H1 (cell line): ENCODE measurements around the gene SORCS3. TPM values are rescaled to one million over a fixed set of nuclear protein-coding genes. Genes with fewer than 3 reads are reported as not detected.

Experiments used
- CTCF ChIA-PET: fragments of 300-600 bp; sonication (Branson Sonifier 250); formaldehyde crosslinking; loops from one replicate; lab custom pipeline; 2021; ENCODE audit not compliant: partially characterized antibody; lab: Charles Lee
- POLR2A ChIA-PET: fragments of 300-600 bp; sonication (Branson Sonifier 250); formaldehyde crosslinking; loops from one replicate; lab custom pipeline; 2021; ENCODE audit warnings: inconsistent platforms; ENCODE audit not compliant: partially characterized antibody; lab: Charles Lee
- DNase-seq, 2 experiments: peaks; one replicate each; pipeline versions ENCODE4 v3.0.0 to v3.0.0-alpha.2; 2010 to 2022; ENCODE audit warnings: low spot score in 2 of 2, low read depth in 1 of 2, mixed read lengths in 1 of 2
- FAIRE-seq: peaks from 2 replicates; lab custom pipeline; 2011; peaks lifted over from hg19 to GRCh38; lab: Jason Lieb, UNC
- H2AFZ ChIP-seq: 2 replicates; pipeline ENCODE4 v1.8.1; 2012; ENCODE audit warnings: low read length, inconsistent platforms
- H2AK5ac ChIP-seq: 2 replicates; pipeline ENCODE4 v1.6.1; 2013; ENCODE audit warnings: low read depth, low read length
- H2BK120ac ChIP-seq: replicated peaks from 2 replicates; pipeline ENCODE3; 2013; ENCODE audit warnings: low read depth, low read length, inconsistent platforms
- H2BK12ac ChIP-seq: 2 replicates; pipeline ENCODE4 v1.6.1; 2013; ENCODE audit warnings: low read depth, low read length
- H2BK15ac ChIP-seq: 2 replicates; pipeline ENCODE4 v1.6.1; 2013; ENCODE audit warnings: low read length
- H2BK20ac ChIP-seq: 2 replicates; pipeline ENCODE4 v1.6.1; 2013; ENCODE audit warnings: low read length
- H2BK5ac ChIP-seq: 2 replicates; pipeline ENCODE4 v1.6.1; 2013; ENCODE audit warnings: low read depth, low read length
- H3K14ac ChIP-seq: 2 replicates; pipeline ENCODE4 v1.6.1; 2013; ENCODE audit warnings: inconsistent platforms; ENCODE audit not compliant: insufficient read length
- H3K18ac ChIP-seq: 2 replicates; pipeline ENCODE4 v1.6.1; 2013; ENCODE audit warnings: low read length; ENCODE audit errors: extremely low read depth
- H3K23ac ChIP-seq: 2 replicates; pipeline ENCODE4 v1.6.1; 2013; ENCODE audit warnings: inconsistent platforms; ENCODE audit not compliant: insufficient read length
- H3K23me2 ChIP-seq: 2 replicates; pipeline ENCODE4 v1.6.1; 2013; ENCODE audit warnings: low read depth, low read length
- H3K27ac ChIP-seq: 2 replicates; pipeline ENCODE4 v1.6.1; 2011; ENCODE audit warnings: low read depth, low read length, inconsistent platforms
- H3K27me3 ChIP-seq, 4 experiments: replicated peaks in 1 of 4; 1 replicate in 1 of 4; 2 replicates in 3 of 4; pipeline versions ENCODE4 v1.6.1 to v1.8.1; 2011 to 2013; ENCODE audit warnings: low read length in 3 of 4, mild to moderate bottlenecking in 3 of 4, inconsistent platforms in 2 of 4, mixed read lengths in 2 of 4, moderate library complexity in 1 of 4; ENCODE audit not compliant: control insufficient read depth in 3 of 4, insufficient read depth in 3 of 4; ENCODE audit errors: extremely low read depth in 1 of 4
- H3K36me3 ChIP-seq, 4 experiments: 2 replicates each; pipeline versions ENCODE4 v1.6.1 to v1.8.1; 2011 to 2013; ENCODE audit warnings: mild to moderate bottlenecking in 4 of 4, low read length in 3 of 4, moderate library complexity in 2 of 4, control low read depth in 1 of 4, inconsistent platforms in 1 of 4; ENCODE audit not compliant: insufficient read depth in 4 of 4, control insufficient read depth in 2 of 4
- H3K4ac ChIP-seq: replicated peaks from 2 replicates; pipeline ENCODE3; 2013; ENCODE audit warnings: low read length, low read depth, mixed read lengths, inconsistent platforms; ENCODE audit not compliant: insufficient read length
- H3K4me1 ChIP-seq, 4 experiments: replicated peaks in 1 of 4; 1 replicate in 1 of 4; 2 replicates in 3 of 4; pipeline versions ENCODE4 v1.6.1 to v1.8.1; 2011 to 2013; ENCODE audit warnings: low read length in 3 of 4, inconsistent platforms in 2 of 4, mixed read lengths in 1 of 4; ENCODE audit not compliant: insufficient read depth in 4 of 4, control insufficient read depth in 3 of 4
- H3K4me2 ChIP-seq, 2 experiments: 2 replicates each; pipeline versions ENCODE4 v1.6.1 to v1.8.1; 2011 to 2013; ENCODE audit warnings: low read depth in 2 of 2, low read length in 2 of 2, control low read depth in 1 of 2, inconsistent platforms in 1 of 2, mild to moderate bottlenecking in 1 of 2; ENCODE audit not compliant: insufficient read depth in 1 of 2
- H3K4me3 ChIP-seq, 4 experiments: fragments of 200-600, 300-600 bp in 1 of 4; sonication (generic), shearing (Covaris generic), sonication (Bioruptor Twin) in 1 of 4; 2 replicates each; pipeline versions ENCODE4 v1.5.1 to v1.8.1; 2011 to 2016; ENCODE audit warnings: low read length in 4 of 4, low read depth in 3 of 4, control low read depth in 2 of 4, inconsistent platforms in 2 of 4, mild to moderate bottlenecking in 2 of 4, mixed read lengths in 1 of 4, moderate library complexity in 1 of 4; ENCODE audit not compliant: insufficient read depth in 2 of 4; ENCODE audit errors: extremely low read depth in 1 of 4
- H3K56ac ChIP-seq: replicated peaks from 2 replicates; pipeline ENCODE3; 2013; ENCODE audit warnings: low read depth, mild to moderate bottlenecking, mixed read lengths, low read length, inconsistent platforms; ENCODE audit not compliant: insufficient read length
- H3K79me1 ChIP-seq: 2 replicates; pipeline ENCODE4 v1.6.1; 2013; ENCODE audit warnings: low read depth, low read length, control low read depth
- H3K79me2 ChIP-seq, 2 experiments: 2 replicates each; pipeline versions ENCODE4 v1.6.1 to v1.8.1; 2012 to 2013; ENCODE audit warnings: low read length in 2 of 2, mild to moderate bottlenecking in 2 of 2, inconsistent platforms in 1 of 2; ENCODE audit not compliant: insufficient read depth in 2 of 2, control insufficient read depth in 1 of 2
- H3K9ac ChIP-seq, 4 experiments: replicated peaks in 1 of 4; 1 replicate in 1 of 4; 2 replicates in 3 of 4; pipeline versions ENCODE4 v1.6.1 to v1.8.1; 2011 to 2013; ENCODE audit warnings: low read depth in 3 of 4, low read length in 3 of 4, control low read depth in 2 of 4, mild to moderate bottlenecking in 2 of 4, moderate library complexity in 2 of 4, inconsistent platforms in 1 of 4; ENCODE audit errors: extremely low read depth in 1 of 4
- H3K9me3 ChIP-seq, 2 experiments: 2 replicates each; pipeline versions ENCODE4 v1.6.1 to v1.8.1; 2012 to 2013; ENCODE audit warnings: mild to moderate bottlenecking in 2 of 2, moderate library complexity in 2 of 2, control low read depth in 1 of 2, inconsistent platforms in 1 of 2, low read depth in 1 of 2, low read length in 1 of 2, mixed read lengths in 1 of 2; ENCODE audit not compliant: insufficient read depth in 2 of 2
- H4K20me1 ChIP-seq, 2 experiments: replicated peaks in 1 of 2; 2 replicates each; pipeline versions ENCODE3 to v1.8.1; 2011 to 2013; ENCODE audit warnings: inconsistent platforms in 2 of 2, low read length in 2 of 2, mild to moderate bottlenecking in 1 of 2; ENCODE audit not compliant: insufficient read depth in 2 of 2, control insufficient read depth in 1 of 2
- H4K5ac ChIP-seq: 2 replicates; pipeline ENCODE4 v1.6.1; 2013; ENCODE audit warnings: low read length, low read depth, mixed read lengths, inconsistent platforms; ENCODE audit not compliant: insufficient read length
- H4K8ac ChIP-seq: 2 replicates; pipeline ENCODE4 v1.8.0; 2013; ENCODE audit warnings: mild to moderate bottlenecking, moderate library complexity, low read length, inconsistent platforms; ENCODE audit not compliant: insufficient read depth; ENCODE audit errors: extremely low read depth
- H4K91ac ChIP-seq: replicated peaks from 2 replicates; pipeline ENCODE3; 2013; ENCODE audit warnings: low read length, mixed read lengths, inconsistent platforms; ENCODE audit not compliant: insufficient read length
- ATF3 ChIP-seq: IDR thresholded peaks from 2 replicates; pipeline ENCODE4 v1.6.1; 2011; ENCODE audit warnings: low read depth, mild to moderate bottlenecking, low read length; ENCODE audit not compliant: insufficient read depth
- CBX5 ChIP-seq: fragments of 300-800, 300-1000 bp; sonication (generic); IDR thresholded peaks from 2 replicates; pipeline ENCODE4 v1.7.1; 2016; ENCODE audit warnings: antibody characterized with exemption, low read length, low read depth
- POU5F1 ChIP-seq: IDR thresholded peaks from 2 replicates; pipeline ENCODE4 v1.6.1; 2011; ENCODE audit warnings: low read depth, mild to moderate bottlenecking, low read length, moderate library complexity
- USF2 ChIP-seq: IDR thresholded peaks from 2 replicates; pipeline ENCODE4 v1.6.1; 2011; ENCODE audit warnings: low read length, improper control_type of control experiment
- ZNF274 ChIP-seq: IDR thresholded peaks from 2 replicates; pipeline ENCODE4 v1.7.0; 2012; ENCODE audit warnings: low read length, borderline replicate concordance; ENCODE audit errors: extremely low read depth
- WGBS, 2 experiments: shearing (Covaris generic) in 1 of 2; methylation state at CpG; one replicate each; pipeline versions ENCODE4 v1.1.6 to v1.1.7; 2013 to 2015; ENCODE audit warnings: low lambda C conversion rate in 2 of 2, mixed read lengths in 2 of 2, inconsistent platforms in 1 of 2, low coverage in 1 of 2, missing lambda C conversion rate in 1 of 2; ENCODE audit not compliant: insufficient replicate concordance in 2 of 2, insufficient coverage in 1 of 2, insufficient read length in 1 of 2; ENCODE audit errors: extremely low coverage in 1 of 2, missing lambda C conversion rate in 1 of 2; 5-methylcytosine and 5-hydroxymethylcytosine counted together
- polyA plus RNA-seq, 7 experiments: library from polyadenylated mRNA; depleted of rRNA in 3 of 7; stranded (reverse) in 5 of 7; unstranded in 2 of 7; fragments of >200 nt in 5 of 7; fragments of 200-250 nt in 2 of 7; gene quantifications; 1 replicate in 5 of 7; 2 replicates in 1 of 7; 4 replicates in 1 of 7; pipeline versions ENCODE4 v1.2.1 to v1.2.3, GENCODE V29; 2011 to 2013; ENCODE audit warnings: missing spikeins in 2 of 7, mixed read lengths in 2 of 7
- total RNA-seq: library from RNA; stranded (reverse); fragmentation: NEBNext Ultra II Directional; extraction: Animal tissue kit (Norgen Biotek cat#: 25700); gene quantifications from 2 replicates; pipeline ENCODE4 v1.2.1, GENCODE V29; 2021

Gene SORCS3
- total and polyA plus RNA-seq, 2 of the 8 experiments (the other 6 are each of a cell fraction or from before 2014, with no cell fraction given): 0.26 to 0.88 TPM

- no peak overlapping the region for H4K91ac ChIP-seq
- WGBS, 2 experiments: 95% methylated on average over 1 of the region's 1 CpG; no CpG with 5 or more reads in 1 of the 2 experiments
- H3K4me2 ChIP-seq: no peak overlapping the region
- no peaks in the 10 kb centered on the region for H3K9me3 ChIP-seq
- H3K4ac ChIP-seq: no peak overlapping the region
- no peak overlapping the region for H2BK5ac ChIP-seq
- H3K18ac ChIP-seq: no peak overlapping the region
- H2AFZ ChIP-seq: no peak overlapping the region
- ChIA-PET CTCF (interaction anchor here (0.7 kb wide), 2 partner anchors 25 to 43 kb away, joined by 3 to 4 read pairs; no protein-coding TSS in a partner anchor), POLR2A (interaction anchor here (0.9 kb wide), 1 partner anchor 242 kb away, joined by 3 read pairs; no protein-coding TSS in a partner anchor)
- H3K4me1 ChIP-seq: no peaks in the 10 kb centered on the region
- no peaks in the 10 kb centered on the region for H3K27me3 ChIP-seq
- no peaks in the 10 kb centered on the region for H3K79me1 ChIP-seq
- H2BK120ac ChIP-seq: no peak overlapping the region
- no peak overlapping the region for H3K14ac ChIP-seq
- H3K23ac ChIP-seq: no peak overlapping the region
- H2BK20ac ChIP-seq: no peak overlapping the region
- no peak overlapping the region for H3K27ac ChIP-seq
- H4K5ac ChIP-seq: no peak overlapping the region
- no peak overlapping the region for H3K4me3 ChIP-seq
- FAIRE-seq (no peak), DNase-seq (no peak)
- H3K23me2 ChIP-seq: no peaks in the 10 kb centered on the region
- no peak overlapping the region for H2BK15ac ChIP-seq
- no peaks in the 10 kb centered on the region for H4K20me1 ChIP-seq
- peak; percentile 14; the same call in 1 of the 2 replicates for TF ChIP-seq USF2
- no peak for TF ChIP-seq ZNF274
- no peak for TF ChIP-seq CBX5
- no peak for TF ChIP-seq POU5F1
- no peak for TF ChIP-seq ATF3
- H3K56ac ChIP-seq: no peak overlapping the region
- H4K8ac ChIP-seq: no peak overlapping the region
- no peak overlapping the region for H2BK12ac ChIP-seq
- H3K79me2 ChIP-seq: no peaks in the 10 kb centered on the region
- H3K9ac ChIP-seq: no peak overlapping the region
- H3K36me3 ChIP-seq: no peaks in the 10 kb centered on the region
- H2AK5ac ChIP-seq: no peak overlapping the region
Measured at GRCh38 chr10:104881740-104882139, 240.7 kb downstream of the SORCS3 start.
